H9 (cell line): ENCODE data around the gene IL10. TPM values are rescaled to one million over a fixed set of nuclear protein-coding genes. Genes with fewer than 3 reads are reported as not detected.

Experiments
- DNase-seq: peaks from one replicate; pipeline ENCODE4 v3.0.0-alpha.2; 2017
- H2AFZ ChIP-seq: one replicate; pipeline ENCODE4 v1.6.1; 2013; ENCODE audit warnings: mild to moderate bottlenecking, low read length, control low read depth, moderate library complexity
- H2AK5ac ChIP-seq: 2 replicates; pipeline ENCODE4 v1.6.1; 2013; ENCODE audit warnings: low read length, control low read depth, mixed read lengths; ENCODE audit not compliant: insufficient read length
- H2BK120ac ChIP-seq: one replicate; pipeline ENCODE4 v1.6.1; 2013; ENCODE audit warnings: low read depth, mild to moderate bottlenecking, low read length, control low read depth, inconsistent platforms; ENCODE audit not compliant: poor library complexity, severe bottlenecking
- H2BK12ac ChIP-seq: 2 replicates; pipeline ENCODE4 v1.6.1; 2013; ENCODE audit warnings: low read length, control low read depth, mixed read lengths, low read depth; ENCODE audit not compliant: insufficient read length
- H2BK15ac ChIP-seq: 2 replicates; pipeline ENCODE4 v1.6.1; 2013; ENCODE audit warnings: low read depth, low read length, control low read depth
- H2BK20ac ChIP-seq: one replicate; pipeline ENCODE4 v1.6.1; 2013; ENCODE audit warnings: low read depth, mild to moderate bottlenecking, low read length, control low read depth, inconsistent platforms; ENCODE audit not compliant: poor library complexity, severe bottlenecking
- H2BK5ac ChIP-seq: 2 replicates; pipeline ENCODE4 v1.6.1; 2013; ENCODE audit warnings: low read length, control low read depth, mixed read lengths; ENCODE audit not compliant: insufficient read length
- H3K14ac ChIP-seq: 2 replicates; pipeline ENCODE4 v1.6.1; 2013; ENCODE audit warnings: low read length, control low read depth; ENCODE audit not compliant: insufficient read depth
- H3K18ac ChIP-seq: 2 replicates; pipeline ENCODE4 v1.6.1; 2013; ENCODE audit warnings: low read depth, mild to moderate bottlenecking, mixed read lengths, low read length, control low read depth; ENCODE audit not compliant: insufficient read length
- H3K23ac ChIP-seq: 2 replicates; pipeline ENCODE4 v1.6.1; 2013; ENCODE audit warnings: low read length, control low read depth, mixed read lengths, low read depth; ENCODE audit not compliant: insufficient read length
- H3K23me2 ChIP-seq: 2 replicates; pipeline ENCODE4 v1.6.1; 2013; ENCODE audit warnings: low read depth, mild to moderate bottlenecking, mixed read lengths, low read length, control low read depth; ENCODE audit not compliant: insufficient read length, poor library complexity, severe bottlenecking
- H3K27ac ChIP-seq: 2 replicates; pipeline ENCODE4 v1.5.1; 2013; ENCODE audit warnings: low read length, control low read depth, mixed read lengths, low read depth; ENCODE audit not compliant: insufficient read length
- H3K27me3 ChIP-seq: 2 replicates; pipeline ENCODE4 v1.6.1; 2013; ENCODE audit warnings: low read length, control low read depth, inconsistent platforms; ENCODE audit not compliant: insufficient read depth
- H3K4ac ChIP-seq: 2 replicates; pipeline ENCODE4 v1.6.1; 2013; ENCODE audit warnings: low read depth, mild to moderate bottlenecking, control low read depth, inconsistent platforms, low read length, moderate library complexity
- H3K4me1 ChIP-seq: 2 replicates; pipeline ENCODE4 v1.6.1; 2013; ENCODE audit warnings: low read length, control low read depth, inconsistent platforms; ENCODE audit not compliant: insufficient read depth
- H3K4me2 ChIP-seq: 2 replicates; pipeline ENCODE4 v1.6.1; 2013; ENCODE audit warnings: low read length, control low read depth, mixed read lengths; ENCODE audit not compliant: insufficient read length, insufficient read depth
- H3K56ac ChIP-seq: 2 replicates; pipeline ENCODE4 v1.6.1; 2013; ENCODE audit warnings: low read depth, mild to moderate bottlenecking, mixed read lengths, low read length, control low read depth; ENCODE audit not compliant: insufficient read length
- H3K79me1 ChIP-seq: 2 replicates; pipeline ENCODE4 v1.6.1; 2013; ENCODE audit warnings: low read depth, mild to moderate bottlenecking, moderate library complexity, low read length, control low read depth, inconsistent platforms; ENCODE audit not compliant: insufficient read depth, poor library complexity, severe bottlenecking
- H3K79me2 ChIP-seq: 2 replicates; pipeline ENCODE4 v1.6.1; 2013; ENCODE audit warnings: low read length, control low read depth, inconsistent platforms; ENCODE audit not compliant: insufficient read depth
- H3K9ac ChIP-seq: 2 replicates; pipeline ENCODE4 v1.6.1; 2013; ENCODE audit warnings: low read length, control low read depth, mixed read lengths; ENCODE audit not compliant: insufficient read length; ENCODE audit errors: extremely low read depth
- H3K9me3 ChIP-seq: one replicate; pipeline ENCODE4 v1.6.1; 2013; ENCODE audit warnings: low read depth, low read length, inconsistent platforms; ENCODE audit not compliant: control insufficient read depth
- H3T11ph ChIP-seq: one replicate; pipeline ENCODE4 v1.6.1; 2013; ENCODE audit warnings: mild to moderate bottlenecking, low read length, control low read depth, inconsistent platforms
- H4K20me1 ChIP-seq: one replicate; pipeline ENCODE4 v1.6.1; 2013; ENCODE audit not compliant: control insufficient read depth, insufficient read length, insufficient read depth
- H4K5ac ChIP-seq: 2 replicates; pipeline ENCODE4 v1.6.1; 2013; ENCODE audit warnings: low read depth, mild to moderate bottlenecking, mixed read lengths, low read length, control low read depth; ENCODE audit not compliant: insufficient read length
- H4K8ac ChIP-seq: replicated peaks from 2 replicates; pipeline ENCODE4 v1.6.1; 2013; ENCODE audit warnings: low read length, control low read depth, mixed read lengths, low read depth; ENCODE audit not compliant: insufficient read length
- H4K91ac ChIP-seq: 2 replicates; pipeline ENCODE4 v1.6.1; 2013; ENCODE audit warnings: low read depth, mild to moderate bottlenecking, moderate library complexity, mixed read lengths, low read length, control low read depth; ENCODE audit not compliant: insufficient read length
- H3K27ac Mint-ChIP-seq, 3 experiments: 2 replicates in 2 of 3; 3 replicates in 1 of 3; pipeline ENCODE4 v1.8.0; 2020 to 2021; ENCODE audit warnings: mixed read lengths in 3 of 3, mild to moderate bottlenecking in 1 of 3, moderate library complexity in 1 of 3
- H3K27me3 Mint-ChIP-seq: 2 replicates; pipeline ENCODE4 v1.8.0; 2021; ENCODE audit warnings: low read depth, mild to moderate bottlenecking, moderate library complexity, mixed read lengths
- H3K36me3 Mint-ChIP-seq, 3 experiments: 2 replicates in 2 of 3; 3 replicates in 1 of 3; pipeline ENCODE4 v1.8.0; 2020 to 2021; ENCODE audit warnings: low read depth in 3 of 3, mixed read lengths in 3 of 3; ENCODE audit not compliant: insufficient read depth in 1 of 3
- H3K4me1 Mint-ChIP-seq, 2 experiments: 2 replicates each; pipeline ENCODE4 v1.8.0; 2020; ENCODE audit warnings: mixed read lengths in 2 of 2
- H3K4me3 Mint-ChIP-seq, 2 experiments: 2 replicates in 1 of 2; 3 replicates in 1 of 2; pipeline ENCODE4 v1.8.0; 2020 to 2021; ENCODE audit warnings: mild to moderate bottlenecking in 2 of 2, mixed read lengths in 2 of 2, moderate library complexity in 1 of 2
- H3K9me3 Mint-ChIP-seq, 2 experiments: 2 replicates in 1 of 2; 3 replicates in 1 of 2; pipeline ENCODE4 v1.8.0; 2020; ENCODE audit warnings: mild to moderate bottlenecking in 2 of 2, mixed read lengths in 2 of 2, moderate library complexity in 1 of 2
- CTCF ChIP-seq: fragments of 200-600 bp; sonication (generic); conservative IDR thresholded peaks from 3 replicates; pipeline ENCODE4 v1.8.0; 2021; ENCODE audit warnings: antibody characterized with exemption, mild to moderate bottlenecking
- WGBS: extraction: QIAGEN DNeasy Blood & Tissue Kit; methylation state at CpG from one replicate; pipeline ENCODE4 v1.1.7; 2013; ENCODE audit warnings: missing lambda C conversion rate, low lambda C conversion rate, mixed read lengths; ENCODE audit not compliant: insufficient read length; ENCODE audit errors: extremely low coverage; 5-methylcytosine and 5-hydroxymethylcytosine counted together
- total RNA-seq: library from RNA; stranded (reverse); gene quantifications from 2 replicates; pipeline ENCODE4 v1.2.1, GENCODE V29; 2021

The IL10 gene
- total RNA-seq, 1 experiment from 2014 or later: not detected

DNA sequence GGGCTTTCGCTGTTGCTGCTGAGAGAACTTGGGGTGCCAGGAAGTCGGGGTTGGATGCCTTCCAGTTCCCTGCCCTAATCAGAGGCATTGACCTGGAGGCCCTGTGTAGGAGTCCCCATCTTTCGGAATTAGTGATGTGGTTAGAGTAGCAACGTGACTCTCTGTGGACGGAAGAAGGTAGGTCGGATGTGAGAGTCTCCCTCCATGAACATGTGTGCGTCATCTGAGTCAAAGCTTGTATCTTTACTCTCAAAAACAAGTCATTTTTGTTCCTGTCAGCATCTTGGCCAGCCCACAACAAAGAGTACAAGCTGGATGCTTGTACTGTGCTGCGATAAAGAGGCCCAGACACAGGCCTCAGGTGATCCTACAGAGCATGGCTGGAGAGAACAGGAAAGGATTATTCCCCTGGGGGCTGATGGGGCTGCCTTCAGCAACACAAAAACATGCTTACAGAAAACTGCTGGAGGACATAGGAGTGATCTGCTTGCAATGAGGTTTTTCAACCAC is 31.0 kb upstream of the IL10 start:
- no peak overlapping the region for H3K18ac ChIP-seq
- peaks cover 14% of the 10 kb centered on the region for H3K27me3 Mint-ChIP-seq
- no peaks in the 10 kb centered on the region for H3K27me3 ChIP-seq
- no peak overlapping the region for H2BK120ac ChIP-seq
- no peak overlapping the region for H3K4ac ChIP-seq
- no peak overlapping the region for H3K27ac ChIP-seq
- no peaks in the 10 kb centered on the region for H4K20me1 ChIP-seq
- H4K91ac ChIP-seq: no peak overlapping the region
- H2BK15ac ChIP-seq: no peak overlapping the region
- no peaks in the 10 kb centered on the region for H3K9me3 ChIP-seq
- H3K4me3 Mint-ChIP-seq: no peak overlapping the region
- H3K9me3 Mint-ChIP-seq: no peaks in the 10 kb centered on the region
- H2BK20ac ChIP-seq: no peak overlapping the region
- no peak overlapping the region for H3K23ac ChIP-seq
- H3T11ph ChIP-seq: no peak overlapping the region
- H3K36me3 Mint-ChIP-seq: no peaks in the 10 kb centered on the region
- no CpG with 5 or more reads among the region's 8 CpGs for WGBS
- no peak overlapping the region for H4K5ac ChIP-seq
- H3K14ac ChIP-seq: no peak overlapping the region
- no peaks in the 10 kb centered on the region for H3K79me2 ChIP-seq
- H3K23me2 ChIP-seq: no peaks in the 10 kb centered on the region
- no peaks in the 10 kb centered on the region for H3K79me1 ChIP-seq
- H2BK12ac ChIP-seq: no peak overlapping the region
- no peak overlapping the region for H2AK5ac ChIP-seq
- H3K9ac ChIP-seq: no peak overlapping the region
- no peak for TF ChIP-seq CTCF
- no peak overlapping the region for H3K56ac ChIP-seq
- DNase-seq: no peak
- no peak overlapping the region for H4K8ac ChIP-seq
- H3K4me1 ChIP-seq: no peaks in the 10 kb centered on the region
- peaks cover 0 to 4% of the 10 kb centered on the region in 2 experiments; a peak in 3 of 4 replicates for H3K4me1 Mint-ChIP-seq
- H2AFZ ChIP-seq: no peak overlapping the region
- H3K27ac Mint-ChIP-seq: no peak overlapping the region
- no peak overlapping the region for H2BK5ac ChIP-seq
- H3K4me2 ChIP-seq: no peak overlapping the region
